Upper lobe of right lung (tissue), 1 donor: Measurements from ENCODE around the gene ZNF544. TPM values are rescaled to one million over a fixed set of nuclear protein-coding genes. Genes with fewer than 3 reads are reported as not detected.

Experiments used
- ATAC-seq: fragments of 200-7000 bp; cut with Tn5 transposase; one replicate; pipeline ENCODE4 v1.9.1; 2020; ENCODE audit warnings: mild to moderate bottlenecking, moderate library complexity
- DNase-seq: peaks from one replicate; pipeline ENCODE4 v3.0.0-alpha.2; 2020
- H3K27ac ChIP-seq: fragments of 200-600 bp; one replicate; pipeline ENCODE4 v1.8.0; 2022
- H3K27me3 ChIP-seq: fragments of 200-600 bp; one replicate; pipeline ENCODE4 v1.8.0; 2022; ENCODE audit warnings: mild to moderate bottlenecking
- H3K36me3 ChIP-seq: fragments of 200-600 bp; one replicate; pipeline ENCODE4 v1.8.0; 2022
- H3K4me1 ChIP-seq: fragments of 200-600 bp; one replicate; pipeline ENCODE4 v1.8.0; 2022
- H3K4me3 ChIP-seq: fragments of 200-600 bp; one replicate; pipeline ENCODE4 v1.8.0; 2022; ENCODE audit warnings: mild to moderate bottlenecking
- H3K9me3 ChIP-seq: fragments of 200-600 bp; one replicate; pipeline ENCODE4 v1.8.0; 2022
- intact Hi-C: fragments of 100-400 bp; cut with DNase I; formaldehyde crosslinking; loops from one replicate; pipeline ENCODE4 v1.11.0; 2022
- total RNA-seq: library from RNA; stranded (reverse); fragmentation: NEBNext Ultra II Directional; extraction: Animal tissue kit (Norgen Biotek cat#: 25700); gene quantifications from one replicate; pipeline ENCODE4 v1.2.1, GENCODE V29; 2021
- TF ChIP-seq, protein P1 (sequence below): fragments of 200-600 bp; IDR thresholded peaks from one replicate; pipeline ENCODE4 v1.8.0; 2022; ENCODE audit warnings: antibody characterized with exemption
- donor health status: DM: no; HTN: yes; CAD: no; lungs with severe emphysema.

The ZNF544 gene
- total RNA-seq, 1 donor from 2014 or later = 27.0 TPM

DNA sequence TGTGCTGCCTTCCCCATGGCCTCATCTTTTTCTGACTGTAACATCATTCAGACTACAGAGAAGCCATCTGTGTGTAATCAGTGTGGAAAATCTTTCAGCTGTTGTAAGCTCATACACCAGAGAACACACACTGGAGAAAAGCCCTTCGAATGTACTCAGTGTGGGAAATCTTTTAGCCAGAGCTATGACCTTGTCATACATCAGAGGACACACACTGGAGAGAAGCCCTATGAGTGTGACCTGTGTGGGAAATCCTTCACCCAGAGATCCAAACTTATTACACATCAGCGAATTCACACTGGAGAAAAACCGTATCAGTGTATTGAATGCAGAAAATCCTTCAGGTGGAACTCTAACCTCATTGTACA lies 32.9 kb downstream of the ZNF544 start:
- H3K36me3 ChIP-seq = no peaks in the 10 kb centered on the region
- TF ChIP-seq, protein P1, sequence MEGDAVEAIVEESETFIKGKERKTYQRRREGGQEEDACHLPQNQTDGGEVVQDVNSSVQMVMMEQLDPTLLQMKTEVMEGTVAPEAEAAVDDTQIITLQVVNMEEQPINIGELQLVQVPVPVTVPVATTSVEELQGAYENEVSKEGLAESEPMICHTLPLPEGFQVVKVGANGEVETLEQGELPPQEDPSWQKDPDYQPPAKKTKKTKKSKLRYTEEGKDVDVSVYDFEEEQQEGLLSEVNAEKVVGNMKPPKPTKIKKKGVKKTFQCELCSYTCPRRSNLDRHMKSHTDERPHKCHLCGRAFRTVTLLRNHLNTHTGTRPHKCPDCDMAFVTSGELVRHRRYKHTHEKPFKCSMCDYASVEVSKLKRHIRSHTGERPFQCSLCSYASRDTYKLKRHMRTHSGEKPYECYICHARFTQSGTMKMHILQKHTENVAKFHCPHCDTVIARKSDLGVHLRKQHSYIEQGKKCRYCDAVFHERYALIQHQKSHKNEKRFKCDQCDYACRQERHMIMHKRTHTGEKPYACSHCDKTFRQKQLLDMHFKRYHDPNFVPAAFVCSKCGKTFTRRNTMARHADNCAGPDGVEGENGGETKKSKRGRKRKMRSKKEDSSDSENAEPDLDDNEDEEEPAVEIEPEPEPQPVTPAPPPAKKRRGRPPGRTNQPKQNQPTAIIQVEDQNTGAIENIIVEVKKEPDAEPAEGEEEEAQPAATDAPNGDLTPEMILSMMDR = no peak
- H3K9me3 ChIP-seq = peaks cover 97% of the 10 kb centered on the region
- H3K4me3 ChIP-seq = no peak overlapping the region
- ATAC-seq = no peak
- H3K27me3 ChIP-seq = no peaks in the 10 kb centered on the region
- H3K4me1 ChIP-seq = no peaks in the 10 kb centered on the region
- DNase-seq = no peak
- intact Hi-C loops = no loop called here
- H3K27ac ChIP-seq = no peak overlapping the region

DNA sequence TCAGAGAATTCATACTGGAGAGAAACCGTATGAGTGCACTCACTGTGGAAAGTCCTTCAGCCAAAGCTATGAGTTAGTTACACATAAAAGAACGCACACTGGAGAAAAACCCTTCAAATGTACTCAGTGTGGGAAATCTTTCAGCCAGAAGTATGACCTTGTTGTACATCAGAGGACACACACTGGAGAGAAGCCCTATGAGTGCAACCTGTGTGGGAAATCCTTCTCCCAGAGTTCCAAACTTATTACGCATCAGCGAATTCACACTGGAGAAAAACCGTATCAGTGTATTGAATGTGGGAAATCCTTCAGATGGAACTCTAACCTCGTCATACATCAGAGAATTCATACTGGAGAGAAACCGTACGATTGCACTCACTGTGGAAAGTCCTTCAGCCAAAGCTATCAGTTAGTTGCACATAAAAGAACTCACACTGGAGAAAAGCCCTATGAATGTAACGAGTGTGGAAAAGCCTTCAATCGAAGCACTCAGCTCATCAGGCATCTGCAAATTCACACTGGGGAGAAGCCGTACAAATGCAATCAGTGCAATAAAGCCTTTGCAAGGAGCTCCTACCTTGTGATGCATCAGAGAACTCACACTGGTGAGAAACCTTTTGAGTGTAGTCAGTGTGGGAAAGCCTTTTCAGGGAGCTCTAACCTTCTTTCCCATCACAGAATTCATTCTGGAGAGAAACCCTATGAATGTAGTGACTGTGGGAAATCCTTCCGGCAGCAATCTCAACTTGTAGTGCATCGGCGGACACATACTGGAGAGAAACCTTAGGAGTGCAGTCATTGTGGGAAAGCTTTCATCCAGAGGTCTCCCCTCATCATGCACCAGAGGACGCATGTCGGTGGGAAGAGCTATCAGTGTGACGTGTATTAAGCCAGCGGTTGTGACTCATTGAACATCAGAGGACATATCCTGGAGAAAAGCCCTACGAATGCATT lies 33.5 kb downstream of the ZNF544 start:
- Histone ChIP-seq H3K36me3 (no peaks in the 10 kb centered on the region), H3K9me3 (peaks cover 97% of the 10 kb centered on the region)
- intact Hi-C loops = no loop called here

DNA sequence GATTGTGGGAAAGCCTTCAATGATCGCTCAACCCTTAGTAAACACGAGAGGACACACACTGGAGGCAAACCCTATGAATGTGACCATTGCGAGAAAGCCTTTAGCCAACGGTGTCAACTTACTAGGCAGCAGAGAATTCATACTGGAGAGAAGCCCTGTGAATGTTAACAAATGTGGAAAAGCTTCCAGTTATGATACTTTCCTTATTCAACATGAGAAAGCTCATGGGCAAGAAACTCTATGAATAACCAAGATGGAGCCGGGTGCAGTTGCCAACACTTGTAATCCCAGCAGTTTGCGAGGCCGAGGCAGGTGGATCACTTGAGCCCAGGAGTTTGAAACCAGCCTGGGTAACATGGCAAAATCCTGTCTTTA lies 34.2 kb downstream of the ZNF544 start:
- Histone ChIP-seq H3K27me3 (no peaks in the 10 kb centered on the region), H3K4me3 (no peak overlapping the region), H3K36me3 (no peaks in the 10 kb centered on the region), H3K9me3 (peaks cover 96% of the 10 kb centered on the region), H3K4me1 (no peaks in the 10 kb centered on the region), H3K27ac (no peak overlapping the region)
- ATAC-seq (no peak), DNase-seq (no peak)
- intact Hi-C loops = no loop called here
- TF ChIP-seq, protein P1 = no peak

More for the DNA sequence above, 33.5 kb downstream of the ZNF544 start:
- TF ChIP-seq, protein P1 = no peak
- DNase-seq (no peak), ATAC-seq (no peak)
- no peaks in the 10 kb centered on the region for H3K4me1 ChIP-seq
- no peak overlapping the region for H3K27ac ChIP-seq
- no peak overlapping the region for H3K4me3 ChIP-seq
- no peaks in the 10 kb centered on the region for H3K27me3 ChIP-seq

DNA sequence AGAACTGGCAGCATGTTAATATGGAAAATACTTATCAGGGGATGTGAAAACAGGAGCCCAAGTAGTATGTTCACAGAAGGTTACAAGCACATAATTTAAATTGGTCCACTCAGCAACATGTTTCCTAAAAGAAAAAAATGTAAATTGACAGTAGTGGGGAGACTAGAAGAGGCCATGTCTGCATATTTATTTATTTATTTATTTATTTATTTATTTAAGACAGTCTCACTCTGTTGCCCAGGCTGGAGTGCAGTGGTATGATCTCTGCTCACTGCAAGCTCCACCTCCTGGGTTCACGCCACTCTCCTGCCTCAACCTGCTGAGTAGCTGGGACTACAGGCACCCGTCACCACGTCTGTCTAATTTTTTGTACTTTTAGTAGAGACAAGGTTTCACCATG lies 36.4 kb downstream of the ZNF544 start:
- H3K4me1 ChIP-seq = no peaks in the 10 kb centered on the region
- intact Hi-C loops = no loop called here
- TF ChIP-seq, protein P1 = no peak
- ATAC-seq = no peak
- H3K4me3 ChIP-seq = no peak overlapping the region
- no peaks in the 10 kb centered on the region for H3K27me3 ChIP-seq
- H3K27ac ChIP-seq = no peak overlapping the region
- no peaks in the 10 kb centered on the region for H3K36me3 ChIP-seq
- peaks cover 98% of the 10 kb centered on the region for H3K9me3 ChIP-seq
- DNase-seq = no peak

DNA sequence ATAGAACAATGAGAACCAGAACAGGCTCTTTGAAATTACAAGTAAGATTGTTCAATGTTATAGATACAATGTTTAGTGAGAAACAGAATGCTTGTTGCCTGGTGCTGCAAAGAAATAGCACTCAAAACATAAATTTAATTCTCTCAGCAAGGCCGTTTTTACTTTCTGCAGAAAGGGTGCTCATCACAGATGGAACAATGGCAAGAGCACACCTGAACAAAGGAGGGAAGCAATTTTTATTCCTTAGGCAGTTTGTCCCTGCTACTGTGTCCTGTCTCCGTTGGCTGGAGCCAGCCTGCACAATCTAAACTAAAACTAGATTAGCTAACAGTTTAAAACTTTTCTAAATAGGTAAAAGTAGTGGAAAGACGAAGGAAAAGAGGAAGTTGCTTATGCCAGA lies 39.6 kb downstream of the ZNF544 start:
- intact Hi-C loops = no loop called here

More for the DNA sequence above, 39.6 kb downstream of the ZNF544 start:
- TF ChIP-seq, protein P1 = no peak
- Histone ChIP-seq H3K36me3 (no peaks in the 10 kb centered on the region), H3K27ac (no peak overlapping the region), H3K9me3 (peaks cover 97% of the 10 kb centered on the region), H3K4me1 (no peaks in the 10 kb centered on the region), H3K27me3 (no peaks in the 10 kb centered on the region), H3K4me3 (no peak overlapping the region)
- DNase-seq (no peak), ATAC-seq (no peak)
